NCI-H82 treated with DMSO at 0.1 percent for 48 hours (cell line): ENCODE results near the gene UBE3C.
"Not testable (repeated sequence)": the region's sequence is repeated elsewhere in the genome, so short reads cannot be mapped to it uniquely, and the experiment has no call there.

Experiments
- DNase-seq: peaks from one replicate; lab custom pipeline; 2025; ENCODE audit not compliant: unreplicated experiment; lab: John Stamatoyannopoulos, UW

Gene UBE3C

GRCh38 chr7:157271315-157271990, 132.7 kb downstream of the UBE3C start:
- DNase-seq, result no peak

DNA sequence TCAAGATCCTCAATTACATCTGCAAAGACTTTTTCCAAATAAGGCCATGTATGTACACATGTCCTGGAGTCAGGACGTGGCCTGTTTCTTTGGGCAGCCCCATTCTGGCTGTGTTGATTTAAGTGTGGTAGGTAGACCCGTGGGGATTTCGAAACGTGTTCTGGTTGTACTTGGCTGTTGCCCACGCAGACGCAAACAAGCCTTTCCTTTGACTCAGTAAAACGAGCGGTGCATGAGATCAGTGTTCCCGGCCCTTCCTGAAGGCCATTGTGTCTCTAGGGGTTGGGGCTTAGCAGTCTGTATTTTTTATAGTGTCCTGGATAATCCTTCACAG, 133.2 kb downstream of the UBE3C start:
- DNase-seq, result no peak

DNA sequence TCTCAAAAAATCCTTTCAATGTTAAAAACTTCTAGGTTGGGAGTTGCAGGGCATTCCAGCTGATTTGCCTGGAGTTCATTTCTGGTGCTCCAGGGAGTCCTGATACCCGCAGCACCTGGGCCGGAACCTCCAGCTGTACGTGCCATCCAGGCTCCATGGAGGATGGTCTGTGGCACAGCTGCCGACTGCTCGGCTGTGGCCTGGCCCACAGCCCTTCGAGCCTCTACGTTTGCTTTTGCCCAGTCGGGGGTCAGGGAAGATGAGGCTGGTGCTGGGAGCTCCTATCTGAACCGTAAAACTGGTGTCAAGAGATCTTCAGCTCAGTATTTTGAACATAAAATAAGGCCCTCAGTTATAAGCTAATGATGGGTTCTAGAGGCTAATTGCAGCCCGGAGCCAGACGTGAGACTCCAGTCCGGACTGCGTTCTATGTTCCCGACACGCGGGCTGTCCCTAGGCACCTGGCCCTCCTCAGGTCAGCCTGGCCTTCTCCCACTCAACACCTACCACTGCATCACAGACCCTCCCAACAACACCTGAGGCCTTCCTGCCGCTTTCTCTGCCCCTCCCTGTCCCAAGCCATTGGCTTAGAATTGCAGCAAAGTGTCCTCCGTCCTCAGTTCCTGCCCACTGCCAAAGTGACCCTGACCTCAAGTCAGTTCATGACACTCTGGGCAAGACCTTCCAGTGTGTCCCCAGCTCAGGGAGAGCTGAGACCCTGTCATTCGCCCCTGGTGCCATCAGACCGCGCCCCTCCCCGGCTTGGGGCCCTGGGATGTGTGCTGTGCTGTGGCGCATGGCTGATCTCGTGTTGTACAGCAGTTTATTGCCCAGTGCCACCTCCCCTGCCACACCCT, 133.9 kb downstream of the UBE3C start:
- no peak for DNase-seq

GRCh38 chr7:157273208-157274093, 134.7 kb downstream of the UBE3C start:
- peak; percentile 8 for DNase-seq

- DNase-seq, result not testable (repeated sequence)
Measured at GRCh38 chr7:157274094-157274634, 135.4 kb downstream of the UBE3C start.

- DNase-seq, result no peak
Measured at GRCh38 chr7:157274991-157275427, 136.3 kb downstream of the UBE3C start.

DNA sequence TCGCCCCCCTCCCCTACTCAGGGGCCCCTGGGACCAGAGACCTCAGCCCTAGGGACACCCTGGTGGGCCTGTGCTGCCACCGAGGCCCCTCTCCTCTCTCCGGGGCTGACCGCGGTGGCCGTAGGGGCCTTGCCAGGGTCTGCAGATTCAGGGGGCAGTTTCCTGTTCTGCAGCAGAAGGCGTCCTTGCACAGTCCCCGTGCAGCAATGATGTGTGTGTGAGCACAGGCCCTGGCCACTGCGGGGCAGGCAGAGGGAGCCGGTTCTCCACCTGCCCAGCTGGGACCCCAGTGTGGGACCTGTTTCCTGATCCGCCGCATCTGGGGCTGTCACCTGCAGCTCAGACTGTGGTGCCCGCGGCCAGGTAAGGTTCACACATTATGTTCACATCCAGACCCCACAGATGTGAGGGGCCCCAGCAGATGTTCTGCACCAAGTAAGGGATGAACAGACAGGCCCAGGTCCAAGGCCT, 137.4 kb downstream of the UBE3C start:
- no peak for DNase-seq

- DNase-seq, result no peak
Measured at GRCh38 chr7:157276731-157277562, 138.2 kb downstream of the UBE3C start.

- not testable (repeated sequence) for DNase-seq
Measured at GRCh38 chr7:157277568-157277967, 138.8 kb downstream of the UBE3C start.

GRCh38 chr7:157278167-157278790, 139.6 kb downstream of the UBE3C start:
- no peak for DNase-seq

GRCh38 chr7:157278791-157279724, 140.3 kb downstream of the UBE3C start:
- no peak for DNase-seq

DNA sequence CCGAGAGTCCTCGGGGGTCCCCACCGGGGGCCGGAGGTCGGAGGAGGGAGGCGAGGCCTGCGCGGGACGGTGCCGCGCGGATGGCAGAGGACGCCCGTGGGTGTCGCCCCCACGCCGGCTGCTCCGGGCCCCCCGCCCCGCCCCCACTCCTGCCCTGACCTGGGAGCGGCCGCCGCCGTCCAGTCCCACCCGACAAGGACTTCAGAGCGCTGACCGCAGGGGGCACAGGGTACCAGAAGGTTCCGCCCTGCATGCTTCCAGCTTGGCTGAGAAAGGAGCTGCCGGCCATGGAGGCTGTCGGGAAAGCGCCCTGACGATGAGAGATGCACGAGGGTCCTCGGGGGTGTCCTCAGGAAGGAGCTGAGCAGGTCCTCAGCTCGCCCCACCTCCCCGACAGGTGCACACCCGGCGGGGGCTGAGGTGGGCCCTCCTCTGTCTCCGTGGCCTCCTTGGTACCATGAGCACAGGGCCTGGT, 141.1 kb downstream of the UBE3C start:
- DNase-seq, result no peak

DNA sequence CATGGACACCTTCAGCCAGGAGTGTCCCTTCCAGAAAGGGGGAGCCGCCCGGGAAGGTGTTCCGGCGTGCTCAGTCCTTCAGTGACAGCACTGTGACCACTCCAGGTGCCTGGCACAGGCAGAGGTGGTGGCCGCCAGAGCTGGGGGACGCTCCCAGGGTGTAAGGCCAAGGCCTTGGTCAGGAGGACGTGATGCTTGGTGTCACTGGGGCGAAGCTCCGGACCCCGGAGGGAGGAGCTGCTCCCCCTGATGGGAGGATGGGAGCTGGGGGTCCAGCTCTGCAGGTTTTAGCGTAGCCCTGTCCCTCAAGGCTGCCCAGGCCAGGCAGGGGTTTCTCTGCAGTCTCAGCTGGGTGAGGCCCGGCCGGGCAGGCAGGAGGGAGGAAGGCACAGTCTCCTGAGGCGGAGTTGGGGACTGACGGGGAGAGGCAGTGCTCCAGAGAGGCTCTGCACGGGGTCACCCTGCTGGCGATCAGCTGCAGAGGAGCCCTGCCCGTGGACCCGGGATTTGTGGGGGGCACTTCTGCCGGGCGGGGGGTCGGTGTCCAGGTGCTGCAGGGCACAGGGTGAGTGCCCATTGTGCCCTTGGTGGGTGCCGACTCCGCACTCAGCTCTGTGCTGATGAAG, 141.6 kb downstream of the UBE3C start:
- no peak for DNase-seq

DNA sequence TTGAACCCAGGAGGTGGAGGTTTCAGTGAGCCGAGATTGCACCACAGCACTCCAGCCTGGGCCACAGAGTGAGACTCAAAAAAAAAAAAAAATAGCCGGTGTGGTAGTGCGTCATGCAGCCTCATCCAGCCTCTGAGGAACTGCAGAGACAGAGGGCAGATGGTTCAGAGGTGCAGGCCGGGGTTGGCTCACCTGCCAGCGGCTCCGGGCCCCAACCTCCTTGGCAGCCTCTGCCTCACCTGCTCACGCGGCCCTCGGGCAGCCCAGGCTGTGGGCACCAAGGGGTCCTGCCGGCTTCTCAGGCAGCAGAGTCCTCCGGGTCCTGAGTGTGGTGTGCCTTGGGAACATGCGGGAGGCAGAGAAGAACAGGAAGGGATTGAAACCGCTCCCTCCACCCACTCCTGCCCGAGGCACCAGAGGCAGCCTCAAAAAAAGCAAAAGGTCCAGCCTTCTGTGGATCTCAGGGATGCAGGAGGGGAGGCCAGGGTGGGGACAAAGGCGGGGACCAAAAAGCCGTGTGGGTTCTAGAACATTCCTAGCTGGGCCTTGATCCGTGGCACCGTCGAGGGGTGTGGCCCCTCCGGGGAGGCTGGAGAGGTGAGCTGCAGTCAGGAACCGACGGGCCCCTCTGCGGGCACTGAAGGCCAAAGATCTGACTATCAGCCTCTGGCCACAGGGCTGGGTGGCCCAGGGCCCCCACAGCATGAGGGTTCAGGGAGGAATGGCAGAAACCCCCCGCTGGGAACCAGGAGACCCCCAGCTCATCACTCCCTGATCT, 142.7 kb downstream of the UBE3C start:
- DNase-seq, result no peak

- no peak for DNase-seq
Measured at GRCh38 chr7:157282141-157282801, 143.5 kb downstream of the UBE3C start.

DNA sequence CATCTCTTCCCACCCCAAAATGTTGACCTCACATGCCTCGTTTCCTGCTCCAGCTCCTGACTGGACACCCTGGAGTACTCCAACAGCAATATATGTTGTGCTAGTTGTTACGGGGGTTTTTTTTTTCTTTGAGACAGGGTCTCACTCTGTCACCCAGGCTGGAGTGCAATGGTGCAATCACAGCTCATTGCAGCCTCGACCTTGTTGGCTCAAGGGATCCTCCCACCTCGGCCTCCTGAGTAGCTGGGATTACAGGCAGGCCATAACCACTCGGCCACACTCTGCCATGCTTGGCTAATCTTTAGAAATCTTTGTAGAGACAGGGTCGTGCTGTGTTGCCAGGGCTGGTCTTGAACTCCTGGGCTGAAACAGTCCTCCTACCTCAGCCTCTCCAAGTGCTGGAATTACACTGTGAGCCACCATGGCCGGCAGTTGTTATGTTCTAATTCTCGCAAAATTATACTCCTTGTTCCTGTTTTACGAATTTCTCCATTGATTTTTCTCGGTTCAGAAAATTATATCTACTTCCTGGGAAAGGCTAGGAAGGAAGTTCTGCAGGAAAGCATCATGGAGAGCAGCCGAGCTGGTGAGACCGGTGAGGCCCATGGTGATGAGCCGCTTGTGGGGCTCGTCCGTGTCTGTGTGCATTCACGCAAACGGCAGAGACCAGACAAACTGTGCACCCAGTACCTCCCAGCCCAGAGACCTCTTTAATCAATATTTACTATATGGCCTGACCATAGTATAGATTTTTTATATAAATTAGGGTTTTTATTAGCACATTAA, 145.7 kb downstream of the UBE3C start:
- DNase-seq, result no peak
